Ishikawa (cell line): ENCODE measurements around the gene GPC1.

ENCODE experiments used
- CEBPB ChIP-seq: IDR thresholded peaks from 2 replicates; pipeline ENCODE4 v1.6.1; 2012
- CREB1 ChIP-seq: IDR thresholded peaks from 2 replicates; pipeline ENCODE4 v1.6.1; 2012; ENCODE audit warnings: low read depth
- EP300 ChIP-seq: IDR thresholded peaks from 2 replicates; pipeline ENCODE4 v1.6.1; 2012; ENCODE audit warnings: borderline replicate concordance
- FOXM1 ChIP-seq: IDR thresholded peaks from 2 replicates; pipeline ENCODE4 v1.6.1; 2012; ENCODE audit warnings: low read depth, borderline replicate concordance
- NFIC ChIP-seq: IDR thresholded peaks from 2 replicates; pipeline ENCODE4 v1.6.1; 2012
- RAD21 ChIP-seq: IDR thresholded peaks from 2 replicates; pipeline ENCODE4 v1.6.1; 2012; ENCODE audit warnings: low read depth
- TAF1 ChIP-seq: IDR thresholded peaks from 2 replicates; pipeline ENCODE4 v1.6.1; 2012; ENCODE audit warnings: low read depth, mild to moderate bottlenecking
- TCF12 ChIP-seq: IDR thresholded peaks from 2 replicates; pipeline ENCODE4 v1.6.1; 2012; ENCODE audit warnings: low read depth
- TEAD4 ChIP-seq: IDR thresholded peaks from 2 replicates; pipeline ENCODE4 v1.6.1; 2012
- YY1 ChIP-seq: IDR thresholded peaks from 2 replicates; pipeline ENCODE4 v1.6.1; 2012; ENCODE audit warnings: low read depth
- ZBTB7A ChIP-seq: IDR thresholded peaks from 2 replicates; pipeline ENCODE4 v1.6.1; 2012; ENCODE audit warnings: low read depth
- TF ChIP-seq, protein P1 (sequence below): IDR thresholded peaks from 2 replicates; pipeline ENCODE4 v1.6.1; 2012; ENCODE audit warnings: low read depth, mild to moderate bottlenecking
- TF ChIP-seq, protein P2 (sequence below): IDR thresholded peaks from 2 replicates; pipeline ENCODE4 v1.6.1; 2012
- TF ChIP-seq, protein P3 (sequence below): IDR thresholded peaks from 2 replicates; pipeline ENCODE4 v1.6.1; 2012

DNA sequence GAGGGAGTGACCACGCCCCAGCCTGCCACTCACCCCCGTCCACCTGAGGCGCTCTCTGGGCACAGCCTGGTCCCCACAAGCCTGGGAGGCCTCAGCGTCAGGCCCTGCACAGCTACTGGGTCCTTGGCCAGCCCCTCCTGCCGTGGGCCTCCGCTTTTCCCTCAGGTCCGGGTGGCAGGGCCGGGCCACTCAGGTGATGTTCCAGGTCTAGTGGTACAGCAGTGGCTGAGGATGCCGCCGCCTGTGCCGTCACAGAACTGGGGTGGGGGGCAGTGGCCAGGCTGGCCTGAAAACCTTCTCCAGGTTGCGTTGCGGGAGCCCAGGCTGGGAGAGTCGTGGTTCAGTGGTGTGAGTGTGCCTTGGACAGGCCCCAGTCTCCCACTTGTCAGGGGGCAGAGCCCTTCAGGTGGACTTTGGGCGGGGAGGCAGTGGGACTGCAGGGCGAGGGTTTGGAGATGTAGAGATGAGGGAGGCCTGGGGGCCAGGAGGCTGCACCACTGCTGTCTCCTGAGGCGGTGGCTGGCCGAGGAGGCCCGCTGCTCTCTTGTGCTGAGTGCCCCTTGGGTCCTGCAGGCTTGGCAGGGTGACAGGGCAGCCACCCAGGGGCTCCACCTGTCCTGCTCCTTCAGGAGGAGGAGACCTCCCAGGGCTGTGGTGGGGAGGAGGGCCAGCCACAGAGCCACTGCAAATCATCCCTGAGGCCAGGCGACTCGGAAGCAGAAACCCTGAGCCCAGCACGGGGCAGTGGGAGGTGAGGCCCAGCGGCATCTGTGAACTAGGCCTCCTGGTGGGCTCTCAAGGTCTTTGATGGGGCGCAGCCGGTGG lies 7.6 kb downstream of the GPC1 start:
- TF ChIP-seq, protein P1, sequence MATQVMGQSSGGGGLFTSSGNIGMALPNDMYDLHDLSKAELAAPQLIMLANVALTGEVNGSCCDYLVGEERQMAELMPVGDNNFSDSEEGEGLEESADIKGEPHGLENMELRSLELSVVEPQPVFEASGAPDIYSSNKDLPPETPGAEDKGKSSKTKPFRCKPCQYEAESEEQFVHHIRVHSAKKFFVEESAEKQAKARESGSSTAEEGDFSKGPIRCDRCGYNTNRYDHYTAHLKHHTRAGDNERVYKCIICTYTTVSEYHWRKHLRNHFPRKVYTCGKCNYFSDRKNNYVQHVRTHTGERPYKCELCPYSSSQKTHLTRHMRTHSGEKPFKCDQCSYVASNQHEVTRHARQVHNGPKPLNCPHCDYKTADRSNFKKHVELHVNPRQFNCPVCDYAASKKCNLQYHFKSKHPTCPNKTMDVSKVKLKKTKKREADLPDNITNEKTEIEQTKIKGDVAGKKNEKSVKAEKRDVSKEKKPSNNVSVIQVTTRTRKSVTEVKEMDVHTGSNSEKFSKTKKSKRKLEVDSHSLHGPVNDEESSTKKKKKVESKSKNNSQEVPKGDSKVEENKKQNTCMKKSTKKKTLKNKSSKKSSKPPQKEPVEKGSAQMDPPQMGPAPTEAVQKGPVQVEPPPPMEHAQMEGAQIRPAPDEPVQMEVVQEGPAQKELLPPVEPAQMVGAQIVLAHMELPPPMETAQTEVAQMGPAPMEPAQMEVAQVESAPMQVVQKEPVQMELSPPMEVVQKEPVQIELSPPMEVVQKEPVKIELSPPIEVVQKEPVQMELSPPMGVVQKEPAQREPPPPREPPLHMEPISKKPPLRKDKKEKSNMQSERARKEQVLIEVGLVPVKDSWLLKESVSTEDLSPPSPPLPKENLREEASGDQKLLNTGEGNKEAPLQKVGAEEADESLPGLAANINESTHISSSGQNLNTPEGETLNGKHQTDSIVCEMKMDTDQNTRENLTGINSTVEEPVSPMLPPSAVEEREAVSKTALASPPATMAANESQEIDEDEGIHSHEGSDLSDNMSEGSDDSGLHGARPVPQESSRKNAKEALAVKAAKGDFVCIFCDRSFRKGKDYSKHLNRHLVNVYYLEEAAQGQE = no peak
- TF ChIP-seq NFIC (no peak), CEBPB (no peak), TCF12 (no peak), TEAD4 (no peak), YY1 (no peak), EP300 (no peak), FOXM1 (no peak), TAF1 (no peak), RAD21 (no peak), CREB1 (no peak), ZBTB7A (no peak)
- TF ChIP-seq, protein P2, sequence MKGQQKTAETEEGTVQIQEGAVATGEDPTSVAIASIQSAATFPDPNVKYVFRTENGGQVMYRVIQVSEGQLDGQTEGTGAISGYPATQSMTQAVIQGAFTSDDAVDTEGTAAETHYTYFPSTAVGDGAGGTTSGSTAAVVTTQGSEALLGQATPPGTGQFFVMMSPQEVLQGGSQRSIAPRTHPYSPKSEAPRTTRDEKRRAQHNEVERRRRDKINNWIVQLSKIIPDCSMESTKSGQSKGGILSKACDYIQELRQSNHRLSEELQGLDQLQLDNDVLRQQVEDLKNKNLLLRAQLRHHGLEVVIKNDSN = no peak
- TF ChIP-seq, protein P3, sequence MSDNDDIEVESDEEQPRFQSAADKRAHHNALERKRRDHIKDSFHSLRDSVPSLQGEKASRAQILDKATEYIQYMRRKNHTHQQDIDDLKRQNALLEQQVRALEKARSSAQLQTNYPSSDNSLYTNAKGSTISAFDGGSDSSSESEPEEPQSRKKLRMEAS = no peak
